OCI-LY3 (cell line): Measurements from ENCODE around the gene RRP7A.
"Not testable (repeated sequence)": the region's sequence is repeated elsewhere in the genome, so short reads cannot be mapped to it uniquely, and the experiment has no call there.

Experiments
- EZH2phosphoT487 ChIP-seq: fragments of 200-600 bp; shearing (Covaris generic); IDR thresholded peaks from 2 replicates; pipeline ENCODE4 v1.6.1; 2018; ENCODE audit warnings: antibody characterized with exemption, mixed run types, low read depth
- TF ChIP-seq, protein P1 (sequence below): fragments of 200-600, 300-600 bp; sonication (generic); IDR thresholded peaks from 2 replicates; pipeline ENCODE4 v1.5.1; 2014; ENCODE audit warnings: antibody characterized with exemption, low read length, low read depth

- TF ChIP-seq, protein P1, sequence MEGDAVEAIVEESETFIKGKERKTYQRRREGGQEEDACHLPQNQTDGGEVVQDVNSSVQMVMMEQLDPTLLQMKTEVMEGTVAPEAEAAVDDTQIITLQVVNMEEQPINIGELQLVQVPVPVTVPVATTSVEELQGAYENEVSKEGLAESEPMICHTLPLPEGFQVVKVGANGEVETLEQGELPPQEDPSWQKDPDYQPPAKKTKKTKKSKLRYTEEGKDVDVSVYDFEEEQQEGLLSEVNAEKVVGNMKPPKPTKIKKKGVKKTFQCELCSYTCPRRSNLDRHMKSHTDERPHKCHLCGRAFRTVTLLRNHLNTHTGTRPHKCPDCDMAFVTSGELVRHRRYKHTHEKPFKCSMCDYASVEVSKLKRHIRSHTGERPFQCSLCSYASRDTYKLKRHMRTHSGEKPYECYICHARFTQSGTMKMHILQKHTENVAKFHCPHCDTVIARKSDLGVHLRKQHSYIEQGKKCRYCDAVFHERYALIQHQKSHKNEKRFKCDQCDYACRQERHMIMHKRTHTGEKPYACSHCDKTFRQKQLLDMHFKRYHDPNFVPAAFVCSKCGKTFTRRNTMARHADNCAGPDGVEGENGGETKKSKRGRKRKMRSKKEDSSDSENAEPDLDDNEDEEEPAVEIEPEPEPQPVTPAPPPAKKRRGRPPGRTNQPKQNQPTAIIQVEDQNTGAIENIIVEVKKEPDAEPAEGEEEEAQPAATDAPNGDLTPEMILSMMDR, result not testable (repeated sequence)
- not testable (repeated sequence) for TF ChIP-seq EZH2phosphoT487
Measured at GRCh38 chr22:42514331-42514730, 5.3 kb downstream of the RRP7A start.
